ENCODE measurements around the gene TFF1.
"Not testable (repeated sequence)": the region's sequence is repeated elsewhere in the genome, so short reads cannot be mapped to it uniquely, and the experiment has no call there.

TFF1 gene

GRCh38 chr21:42366292-42367010 lies at the start of gene TFF1:
Gene TFF1 (minus strand): TSS chr21:42366535. CDS start chr21:42366495, 40 bp downstream.
- DNase-seq = no peak

GRCh38 chr21:42414928-42415769 lies 48.8 kb upstream of the TFF1 start:
- DNase-seq = peak; percentile 94 to 95

GRCh38 chr21:42414553-42414927 lies 48.2 kb upstream of the TFF1 start:
- DNase-seq = no peak

GRCh38 chr21:42414066-42414465 lies 47.7 kb upstream of the TFF1 start:
- no peak for DNase-seq

- DNase-seq = peak; percentile 58 to 59
Measured at GRCh38 chr21:42413500-42413899, 47.2 kb upstream of the TFF1 start.

GRCh38 chr21:42413093-42413492 lies 46.8 kb upstream of the TFF1 start:
- DNase-seq = no peak

GRCh38 chr21:42412636-42412933 lies 46.2 kb upstream of the TFF1 start:
- DNase-seq = no peak

GRCh38 chr21:42411891-42412635 lies 45.7 kb upstream of the TFF1 start:
- DNase-seq = no peak

GRCh38 chr21:42411197-42411869 lies 45.0 kb upstream of the TFF1 start:
- peak in 1 of 2 donors; percentile 45 for DNase-seq

GRCh38 chr21:42409366-42409765 lies 43.0 kb upstream of the TFF1 start:
- DNase-seq = no peak

GRCh38 chr21:42408718-42409117 lies 42.4 kb upstream of the TFF1 start:
- DNase-seq = not testable (repeated sequence)

GRCh38 chr21:42407476-42407875 lies 41.1 kb upstream of the TFF1 start:
- DNase-seq = no peak

- no peak for DNase-seq
Measured at GRCh38 chr21:42406866-42407265, 40.5 kb upstream of the TFF1 start.

GRCh38 chr21:42406201-42406621 lies 39.9 kb upstream of the TFF1 start:
- peak; percentile 61 to 63 for DNase-seq

- no peak for DNase-seq
Measured at GRCh38 chr21:42405064-42406013, 39.0 kb upstream of the TFF1 start.

- DNase-seq = peak in 1 of 2 donors; percentile 49
Measured at GRCh38 chr21:42404539-42404938, 38.2 kb upstream of the TFF1 start.

- DNase-seq = no peak
Measured at GRCh38 chr21:42403611-42404231, 37.4 kb upstream of the TFF1 start, which contains the start of gene UBASH3A. Gene UBASH3A (plus strand): TSS chr21:42403902. CDS start chr21:42403946, 44 bp downstream.

- no peak for DNase-seq
Measured at GRCh38 chr21:42401820-42402251, 35.5 kb upstream of the TFF1 start.

GRCh38 chr21:42401154-42401553 lies 34.8 kb upstream of the TFF1 start:
- DNase-seq = no peak

- DNase-seq = no peak
Measured at GRCh38 chr21:42400525-42400924, 34.2 kb upstream of the TFF1 start.

- DNase-seq = no peak
Measured at GRCh38 chr21:42398436-42399028, 32.2 kb upstream of the TFF1 start.

All from stimulated activated CD4-positive, alpha-beta T cell treated with anti-CD3 and anti-CD28 coated beads, Interleukin-2, amount 100 ng/mL, for 24 hours (primary cell).